ENCODE measurements around the gene MEIOSIN. TPM values are rescaled to one million over a fixed set of nuclear protein-coding genes. Genes with fewer than 3 reads are reported as not detected.

The MEIOSIN gene
- total and polyA plus RNA-seq, 9 of the 15 experiments (the other 6 are each of a cell fraction or from before 2014, with no cell fraction given) = 0.06 to 2.0 (median 0.76) TPM

DNA sequence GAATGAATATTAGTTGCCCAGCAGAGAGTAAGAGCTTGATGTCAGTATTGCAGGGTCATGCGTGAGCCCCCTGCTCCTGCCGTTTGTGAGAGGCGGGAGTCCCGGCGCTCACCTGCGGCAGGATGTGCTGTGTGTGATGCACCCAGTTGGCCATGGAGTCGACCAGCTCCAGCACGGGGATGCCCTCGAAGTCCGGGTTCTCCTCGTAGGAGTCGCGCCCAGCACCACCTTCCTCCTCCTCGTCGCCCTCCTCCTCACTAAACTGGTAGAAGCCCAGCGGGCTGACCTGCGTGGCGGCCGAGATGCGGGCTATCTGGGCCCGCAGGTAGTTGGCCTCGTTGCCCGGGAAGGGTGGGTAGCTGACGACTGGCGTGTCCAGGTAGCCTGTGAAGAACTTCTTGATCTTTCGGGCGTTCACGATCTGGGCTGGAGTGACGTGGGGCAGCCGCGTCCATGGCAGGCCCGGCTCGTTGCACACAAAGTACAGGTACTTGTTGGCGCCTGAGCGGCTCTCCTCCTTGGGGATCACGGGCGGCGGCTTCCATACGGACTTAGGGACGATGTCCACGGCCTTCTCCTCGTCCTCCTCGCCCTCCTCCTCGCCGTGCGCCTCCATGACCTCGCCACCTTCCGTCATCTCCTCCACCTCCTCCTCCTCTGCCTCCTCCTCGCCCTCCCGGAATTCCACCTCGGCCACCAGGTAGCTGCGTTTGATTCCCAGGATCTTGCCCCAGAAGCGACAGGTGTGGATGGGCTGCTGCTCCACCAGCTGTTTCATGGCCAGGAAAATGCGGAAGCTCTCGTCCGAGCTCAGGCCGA, 71.1 kb downstream of the MEIOSIN start (continued):
- TF ChIP-seq MCM5 (IDR thresholded peaks at IDR 0.05; ENCODE audit: low read depth) = no peak

DNA sequence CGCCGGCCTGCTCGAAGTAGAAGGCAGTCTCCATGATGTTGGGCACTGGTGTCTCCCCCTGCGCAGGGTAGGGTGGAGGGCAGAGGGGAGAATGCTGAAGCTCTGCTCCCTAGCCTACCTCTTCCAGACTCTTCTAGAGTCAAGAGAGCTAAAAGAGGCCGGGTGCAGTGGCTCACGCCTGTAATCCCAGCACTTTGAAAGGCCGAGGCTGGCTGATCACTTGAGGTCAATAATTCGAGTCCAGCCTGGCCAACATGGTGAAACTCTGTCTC, 71.7 kb downstream of the MEIOSIN start:
- TF ChIP-seq, protein P1, sequence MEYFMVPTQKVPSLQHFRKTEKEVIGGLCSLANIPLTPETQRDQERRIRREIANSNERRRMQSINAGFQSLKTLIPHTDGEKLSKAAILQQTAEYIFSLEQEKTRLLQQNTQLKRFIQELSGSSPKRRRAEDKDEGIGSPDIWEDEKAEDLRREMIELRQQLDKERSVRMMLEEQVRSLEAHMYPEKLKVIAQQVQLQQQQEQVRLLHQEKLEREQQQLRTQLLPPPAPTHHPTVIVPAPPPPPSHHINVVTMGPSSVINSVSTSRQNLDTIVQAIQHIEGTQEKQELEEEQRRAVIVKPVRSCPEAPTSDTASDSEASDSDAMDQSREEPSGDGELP (CRISPR knock-in tag; IDR thresholded peaks at IDR 0.05; ENCODE audit: borderline replicate concordance) = 0 out of 2 replicates have a peak, but pooled peaks have one; percentile 21
- TF ChIP-seq ZNF584 (CRISPR knock-in tag; IDR thresholded peaks at IDR 0.05; ENCODE audit: low read depth) = no peak
- POLR2A ChIA-PET = interaction anchor here (2.0 kb wide), 1 partner anchor 12 kb away, joined by 6 read pairs; the partner anchor contains the start of gene DMWD
- no peaks in the 10 kb centered on the region for H3K36me3 ChIP-seq (ENCODE audit: control insufficient read depth, insufficient read depth, low read length)
- H3K9ac ChIP-seq (ENCODE audit: insufficient read depth in 1 of 2, low read depth in 2 of 2, low read length in 2 of 2) = 0 out of 4 replicates have a peak overlapping the region, but pooled peaks of 1 of the 2 experiments have one; percentile 58
- WGBS (ENCODE audit: insufficient coverage, low coverage, missing lambda C conversion rate) = 72% methylated on average over 8 of the region's 8 CpGs
- peaks cover 10 to 31% of the 10 kb centered on the region in 2 experiments; a peak in 4 of 5 replicates for H3K4me1 ChIP-seq (replicated peaks in 1 of 2; ENCODE audit: control insufficient read depth in 2 of 2, insufficient read depth in 2 of 2, low read length in 2 of 2)
- no peaks in the 10 kb centered on the region for H4K20me1 ChIP-seq (replicated peaks; ENCODE audit: control insufficient read depth, insufficient read depth, low read length)
- no peak overlapping the region for H2AFZ ChIP-seq (ENCODE audit: low read depth, low read length)
- no peak for DNase-seq (ENCODE audit: extremely low read depth in 1 of 4, low spot score in 3 of 4)
- no peaks in the 10 kb centered on the region for H3K27me3 ChIP-seq (ENCODE audit: control insufficient read depth in 2 of 2, insufficient read depth in 2 of 2, low read length in 2 of 2)
- no peaks in the 10 kb centered on the region for H3K9me1 ChIP-seq (ENCODE audit: control insufficient read depth, insufficient read depth, low read length)
- no peak for ATAC-seq
- no peak overlapping the region for H3K4me2 ChIP-seq (ENCODE audit: insufficient read depth, low read length)
- CTCF ChIA-PET (ENCODE audit: low intra/inter-chr PET ratio) = no interaction called here
- no peaks in the 10 kb centered on the region for H3K79me2 ChIP-seq (ENCODE audit: control insufficient read depth, insufficient read depth, low read length)
- no peaks in the 10 kb centered on the region for H3K9me3 ChIP-seq (replicated peaks; ENCODE audit: control insufficient read depth, insufficient read depth, low read depth, low read length)
- H3K27ac ChIP-seq (ENCODE audit: extremely low read depth, low read depth, low read length) = no peak overlapping the region
- FAIRE-seq = no peak
- in situ Hi-C loops (cut with MboI) = loop anchor here (10.0 kb wide), 1 partner anchor 200 kb away; no protein-coding TSS in a partner anchor
- no TSS peak for BruUV-seq (replicated peaks)
- intact Hi-C loops (cut with micrococcal nuclease) = no loop called here
- H3K4me3 ChIP-seq = no peak overlapping the region
